Measurements from ENCODE around the gene ZBTB3.
A peak's percentile ranks its signal among the peaks of the same experiment; 100 is the strongest.

ZBTB3 gene

DNA sequence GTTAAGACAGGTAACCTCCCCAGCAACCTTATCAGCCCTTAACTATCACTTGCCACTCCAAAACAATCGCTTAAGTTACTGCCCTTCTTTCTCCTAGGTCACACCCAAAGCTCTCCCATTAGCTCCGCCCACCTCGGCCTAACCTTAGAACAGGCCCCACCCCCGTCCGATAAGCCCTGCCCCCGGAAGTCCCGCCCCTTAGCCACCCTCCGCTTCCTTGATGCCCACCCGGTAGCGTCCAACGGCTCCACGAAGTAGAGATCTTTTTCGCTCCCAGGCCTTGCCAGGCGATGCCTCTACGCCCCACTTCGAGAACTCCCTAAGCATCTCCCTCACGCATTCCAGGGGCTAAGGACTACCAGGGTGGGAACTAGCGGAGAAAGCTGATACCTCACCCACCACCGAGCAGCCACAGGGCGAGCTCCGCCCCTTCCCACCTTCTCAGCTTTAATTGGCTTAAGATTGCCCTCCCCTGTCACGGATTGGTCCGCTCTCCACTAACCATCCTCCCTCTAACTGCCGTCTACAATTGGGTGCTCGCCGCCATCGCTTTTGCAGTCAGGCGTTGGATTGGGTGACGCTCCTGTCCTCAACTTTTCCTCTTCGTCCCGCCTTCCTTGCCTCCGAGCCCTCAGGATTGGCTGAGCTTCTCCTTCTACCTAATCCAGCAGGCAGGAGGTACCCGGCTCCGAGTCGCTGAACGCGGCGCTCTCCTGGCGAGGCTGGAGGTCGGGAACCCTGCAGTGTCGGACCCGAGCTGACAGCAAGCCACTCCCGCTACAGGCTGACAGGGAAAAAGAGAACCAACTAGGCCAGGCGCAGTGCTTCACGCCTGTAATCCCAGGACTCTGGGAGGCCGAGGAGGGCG, at the start of gene ZBTB3:
TSS of gene ZBTB3 (minus strand) at position 425 of the 868 bp plus-strand sequence. CDS start 496 bp downstream, outside the sequence.
- H3K79me2 ChIP-seq (ENCODE audit: control insufficient read depth, insufficient read depth, low read length, unreplicated experiment): peaks cover 4% of the 10 kb centered on the region
- H3K4me1 ChIP-seq (ENCODE audit: control insufficient read depth, insufficient read depth, low read length, unreplicated experiment): no peaks in the 10 kb centered on the region
- H3K36me3 ChIP-seq (ENCODE audit: insufficient read depth, low read length): peaks cover 7% of the 10 kb centered on the region
- H3K27me3 ChIP-seq (ENCODE audit: insufficient read depth, low read length): no peaks in the 10 kb centered on the region
- peak within 1 kb of the TSS; percentile 96 for H2AFZ ChIP-seq (ENCODE audit: low read length, unreplicated experiment)
- peak within 1 kb of the TSS; percentile 91 for H3K4me3 ChIP-seq (ENCODE audit: low read depth, low read length)
- peak within 1 kb of the TSS; percentile 79 for H3K27ac ChIP-seq (ENCODE audit: low read depth, low read length)

DNA sequence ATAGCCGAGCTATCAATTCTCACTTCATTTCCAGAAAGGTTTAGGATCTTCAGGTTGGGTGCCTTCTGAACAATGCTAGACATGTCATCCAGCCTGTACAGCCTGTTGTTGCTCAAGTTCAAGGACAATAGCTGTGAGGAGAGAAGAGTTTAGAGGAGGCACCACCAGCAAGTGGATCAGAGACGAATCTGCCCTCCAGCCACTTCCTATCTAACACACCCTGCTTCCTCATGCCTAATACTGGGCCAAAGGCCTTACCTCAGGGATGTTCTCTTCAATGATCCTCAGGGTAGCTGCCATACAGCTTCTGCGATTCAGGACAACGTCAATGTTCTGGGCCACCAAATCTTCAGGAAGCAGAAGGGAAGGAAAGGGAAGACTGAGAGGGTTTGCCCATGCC, 47.1 kb upstream of the ZBTB3 start:
- H3K79me2 ChIP-seq (ENCODE audit: control insufficient read depth, insufficient read depth, low read length, unreplicated experiment): peaks cover 32% of the 10 kb centered on the region
- H3K27me3 ChIP-seq (ENCODE audit: insufficient read depth, low read length): no peaks in the 10 kb centered on the region
- H3K27ac ChIP-seq (ENCODE audit: low read depth, low read length): no peak overlapping the region
- no peak overlapping the region for H2AFZ ChIP-seq (ENCODE audit: low read length, unreplicated experiment)
- H3K36me3 ChIP-seq (ENCODE audit: insufficient read depth, low read length): peaks cover 25% of the 10 kb centered on the region
- H3K4me1 ChIP-seq (ENCODE audit: control insufficient read depth, insufficient read depth, low read length, unreplicated experiment): peaks cover 11% of the 10 kb centered on the region
- H3K4me3 ChIP-seq (ENCODE audit: low read depth, low read length): no peak overlapping the region

DNA sequence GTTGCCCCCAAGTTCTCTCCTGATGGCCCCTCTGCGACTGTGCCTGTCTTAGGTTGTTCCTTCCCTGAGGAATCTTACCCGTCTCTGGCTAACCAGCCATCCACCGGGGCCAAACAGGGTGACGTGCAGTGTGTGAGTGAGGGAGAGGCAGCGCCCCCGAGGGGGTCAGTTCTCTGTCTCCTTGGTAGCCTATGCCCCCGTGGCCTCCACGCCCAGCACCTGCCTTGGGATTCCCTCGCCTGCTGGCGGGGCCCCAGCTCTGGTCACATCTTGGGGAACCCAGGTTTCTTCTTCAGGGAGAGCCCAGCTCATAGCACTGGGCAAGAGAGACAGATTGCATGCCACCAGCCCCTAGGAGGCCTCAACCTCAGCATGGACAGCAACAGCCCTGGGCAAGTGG, 45.5 kb upstream of the ZBTB3 start:
- no peaks in the 10 kb centered on the region for H3K27me3 ChIP-seq (ENCODE audit: insufficient read depth, low read length)
- no peak overlapping the region for H3K4me3 ChIP-seq (ENCODE audit: low read depth, low read length)
- no peak overlapping the region for H3K27ac ChIP-seq (ENCODE audit: low read depth, low read length)
- H3K4me1 ChIP-seq (ENCODE audit: control insufficient read depth, insufficient read depth, low read length, unreplicated experiment): peaks cover 9% of the 10 kb centered on the region
- peaks cover 24% of the 10 kb centered on the region for H3K79me2 ChIP-seq (ENCODE audit: control insufficient read depth, insufficient read depth, low read length, unreplicated experiment)
- H3K36me3 ChIP-seq (ENCODE audit: insufficient read depth, low read length): peaks cover 27% of the 10 kb centered on the region
- H2AFZ ChIP-seq (ENCODE audit: low read length, unreplicated experiment): no peak overlapping the region

DNA sequence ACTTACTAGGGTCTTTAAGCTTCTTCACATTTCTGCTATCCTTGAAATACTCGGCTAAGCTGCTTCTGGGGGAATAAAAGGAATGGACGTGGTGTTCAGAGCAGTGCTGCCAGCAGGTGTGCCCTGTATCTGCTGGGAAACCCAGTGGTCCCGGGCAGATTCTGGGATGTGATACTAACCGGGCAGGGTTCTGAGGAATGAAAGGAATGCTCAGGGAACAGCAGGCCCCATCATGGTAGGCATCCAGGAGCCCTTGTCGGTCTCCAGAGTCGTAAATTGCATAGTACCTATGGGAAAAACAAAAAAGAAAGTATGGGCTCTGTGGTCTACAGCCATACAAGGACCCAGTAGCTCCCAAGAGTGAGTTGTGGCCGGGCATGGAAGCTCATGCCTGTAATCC, 42.3 kb upstream of the ZBTB3 start:
- Histone ChIP-seq H2AFZ (ENCODE audit: low read length, unreplicated experiment) (no peak overlapping the region), H3K4me1 (ENCODE audit: control insufficient read depth, insufficient read depth, low read length, unreplicated experiment) (peaks cover 7% of the 10 kb centered on the region), H3K4me3 (ENCODE audit: low read depth, low read length) (no peak overlapping the region), H3K79me2 (ENCODE audit: control insufficient read depth, insufficient read depth, low read length, unreplicated experiment) (no peaks in the 10 kb centered on the region), H3K27ac (ENCODE audit: low read depth, low read length) (no peak overlapping the region), H3K27me3 (ENCODE audit: insufficient read depth, low read length) (no peaks in the 10 kb centered on the region), H3K36me3 (ENCODE audit: insufficient read depth, low read length) (peaks cover 13% of the 10 kb centered on the region)

DNA sequence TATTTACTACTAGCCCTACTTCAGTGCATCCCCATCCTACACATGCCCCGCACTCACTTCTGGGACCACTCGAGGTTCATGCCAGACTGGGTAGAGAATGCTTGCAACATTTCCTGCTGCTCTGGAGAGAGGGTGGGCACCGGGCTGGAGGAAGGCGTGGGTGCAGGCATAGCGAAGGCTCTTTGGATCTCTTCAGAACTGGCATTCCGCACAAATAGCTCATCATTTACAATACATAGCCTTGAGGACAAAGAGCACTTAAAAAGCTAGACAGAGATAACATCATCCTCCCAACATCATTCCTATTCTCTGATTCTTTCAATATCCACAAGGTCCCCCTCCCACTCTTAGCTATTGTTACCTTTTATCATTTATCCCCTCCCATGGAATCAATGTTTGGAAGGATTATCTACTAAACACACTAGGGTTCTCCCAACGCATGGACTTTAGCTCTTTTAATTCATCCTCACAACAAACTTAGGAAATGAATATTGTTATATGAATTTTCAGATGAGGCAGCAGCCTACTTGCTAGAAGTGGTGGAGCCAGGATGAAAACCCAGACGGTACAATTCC, 40.3 kb upstream of the ZBTB3 start:
- H3K27ac ChIP-seq (ENCODE audit: low read depth, low read length): peak overlapping the region; percentile 33; the same call in 1 of the 2 replicates
- peaks cover 18% of the 10 kb centered on the region for H3K4me1 ChIP-seq (ENCODE audit: control insufficient read depth, insufficient read depth, low read length, unreplicated experiment)
- H3K79me2 ChIP-seq (ENCODE audit: control insufficient read depth, insufficient read depth, low read length, unreplicated experiment): peaks cover 18% of the 10 kb centered on the region
- no peak overlapping the region for H2AFZ ChIP-seq (ENCODE audit: low read length, unreplicated experiment)
- H3K36me3 ChIP-seq (ENCODE audit: insufficient read depth, low read length): peaks cover 6% of the 10 kb centered on the region
- H3K4me3 ChIP-seq (ENCODE audit: low read depth, low read length): no peak overlapping the region
- no peaks in the 10 kb centered on the region for H3K27me3 ChIP-seq (ENCODE audit: insufficient read depth, low read length)

DNA sequence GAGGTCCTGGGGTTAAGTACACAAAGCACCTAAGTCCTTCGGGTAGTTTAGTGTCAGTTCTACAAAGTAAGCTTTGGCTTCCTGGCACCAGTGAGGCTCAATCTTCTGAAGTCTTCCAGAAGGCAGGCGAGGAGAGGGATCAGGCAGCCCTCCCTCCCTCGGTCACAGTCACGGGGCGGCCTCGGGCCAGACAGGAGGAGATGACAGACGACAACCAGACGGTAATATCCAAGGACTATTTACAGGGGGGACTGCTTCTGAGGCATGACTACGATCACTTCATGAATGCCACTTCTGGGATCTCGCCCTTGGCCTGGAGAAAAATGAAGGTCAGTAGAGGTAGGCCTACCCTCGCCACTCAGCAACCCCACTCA, 38.2 kb upstream of the ZBTB3 start:
- Histone ChIP-seq H3K36me3 (ENCODE audit: insufficient read depth, low read length) (peaks cover 6% of the 10 kb centered on the region), H3K4me1 (ENCODE audit: control insufficient read depth, insufficient read depth, low read length, unreplicated experiment) (peaks cover 20% of the 10 kb centered on the region), H3K27me3 (ENCODE audit: insufficient read depth, low read length) (no peaks in the 10 kb centered on the region), H3K79me2 (ENCODE audit: control insufficient read depth, insufficient read depth, low read length, unreplicated experiment) (peaks cover 33% of the 10 kb centered on the region), H3K27ac (ENCODE audit: low read depth, low read length) (peak overlapping the region; percentile 45), H2AFZ (ENCODE audit: low read length, unreplicated experiment) (peak overlapping the region; percentile 51), H3K4me3 (ENCODE audit: low read depth, low read length) (peak overlapping the region; percentile 86)

DNA sequence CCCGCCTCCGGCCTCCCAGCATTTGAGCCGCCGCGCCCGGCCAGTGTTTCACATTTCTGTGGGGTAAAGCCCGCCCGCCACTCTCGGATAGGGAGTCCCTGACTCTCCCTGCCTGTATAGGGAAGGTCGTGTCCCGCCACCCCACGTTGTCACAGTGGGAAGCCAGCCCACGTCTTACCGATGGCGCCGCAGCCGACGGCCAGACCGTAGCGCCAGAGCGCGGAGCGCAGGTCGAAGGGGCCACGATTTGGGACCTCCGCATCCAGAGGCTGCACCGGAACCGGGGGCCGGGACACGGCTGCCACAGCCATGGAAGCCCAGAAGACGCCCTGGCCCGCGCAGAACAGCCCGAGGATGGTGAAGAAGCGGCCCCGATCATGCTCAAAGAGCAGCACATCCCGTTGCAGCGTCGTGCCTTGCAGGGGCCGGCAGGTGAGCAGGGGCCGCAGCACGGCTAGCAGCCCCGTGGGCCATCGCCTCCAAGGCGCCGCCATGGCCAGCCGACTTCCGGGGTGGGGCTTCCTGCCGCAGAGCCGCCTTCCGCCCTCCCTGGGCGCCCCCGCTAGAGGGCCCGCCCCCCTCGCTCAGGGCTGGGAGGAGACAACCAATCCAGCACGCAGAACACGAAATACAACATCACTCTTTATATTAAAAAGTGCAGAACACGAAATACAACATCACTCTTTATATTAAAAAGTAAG, 37.7 kb upstream of the ZBTB3 start, which contains the start of gene TMEM223:
TSS of gene TMEM223 (minus strand) at position 506 of the 701 bp plus-strand sequence. CDS start at position 494, 12 bp downstream.
- Histone ChIP-seq H3K4me1 (ENCODE audit: control insufficient read depth, insufficient read depth, low read length, unreplicated experiment) (peaks cover 20% of the 10 kb centered on the region), H3K79me2 (ENCODE audit: control insufficient read depth, insufficient read depth, low read length, unreplicated experiment) (peaks cover 33% of the 10 kb centered on the region), H2AFZ (ENCODE audit: low read length, unreplicated experiment) (peak within 1 kb of the TSS; percentile 51), H3K27me3 (ENCODE audit: insufficient read depth, low read length) (no peaks in the 10 kb centered on the region), H3K27ac (ENCODE audit: low read depth, low read length) (peak within 1 kb of the TSS; percentile 45), H3K36me3 (ENCODE audit: insufficient read depth, low read length) (peaks cover 6% of the 10 kb centered on the region), H3K4me3 (ENCODE audit: low read depth, low read length) (peak within 1 kb of the TSS; percentile 86)

DNA sequence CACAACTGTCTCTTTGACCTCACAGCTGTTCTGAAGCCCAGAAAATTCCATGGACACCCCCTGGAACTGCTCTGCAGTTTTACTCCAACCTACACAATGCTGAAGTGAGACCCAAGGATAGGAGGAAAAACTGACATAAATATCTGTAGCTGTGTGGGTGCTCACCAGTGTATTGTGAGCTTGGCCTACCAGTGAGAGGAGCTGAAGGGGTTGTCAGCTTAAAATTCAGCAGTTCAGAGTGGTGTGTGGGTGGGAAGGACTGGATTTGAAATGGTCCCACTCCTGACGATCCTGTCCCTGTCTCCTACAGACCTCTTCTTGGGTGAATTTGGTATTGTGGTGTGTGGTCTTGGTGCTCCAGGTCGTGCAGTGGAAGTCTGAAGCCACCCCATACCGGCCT, 35.6 kb upstream of the ZBTB3 start:
- Histone ChIP-seq H3K36me3 (ENCODE audit: insufficient read depth, low read length) (peaks cover 6% of the 10 kb centered on the region), H3K79me2 (ENCODE audit: control insufficient read depth, insufficient read depth, low read length, unreplicated experiment) (peaks cover 37% of the 10 kb centered on the region), H3K4me1 (ENCODE audit: control insufficient read depth, insufficient read depth, low read length, unreplicated experiment) (peaks cover 28% of the 10 kb centered on the region), H2AFZ (ENCODE audit: low read length, unreplicated experiment) (no peak overlapping the region), H3K27ac (ENCODE audit: low read depth, low read length) (no peak overlapping the region), H3K4me3 (ENCODE audit: low read depth, low read length) (no peak overlapping the region; the same call in 1 of the 2 replicates), H3K27me3 (ENCODE audit: insufficient read depth, low read length) (no peaks in the 10 kb centered on the region)

DNA sequence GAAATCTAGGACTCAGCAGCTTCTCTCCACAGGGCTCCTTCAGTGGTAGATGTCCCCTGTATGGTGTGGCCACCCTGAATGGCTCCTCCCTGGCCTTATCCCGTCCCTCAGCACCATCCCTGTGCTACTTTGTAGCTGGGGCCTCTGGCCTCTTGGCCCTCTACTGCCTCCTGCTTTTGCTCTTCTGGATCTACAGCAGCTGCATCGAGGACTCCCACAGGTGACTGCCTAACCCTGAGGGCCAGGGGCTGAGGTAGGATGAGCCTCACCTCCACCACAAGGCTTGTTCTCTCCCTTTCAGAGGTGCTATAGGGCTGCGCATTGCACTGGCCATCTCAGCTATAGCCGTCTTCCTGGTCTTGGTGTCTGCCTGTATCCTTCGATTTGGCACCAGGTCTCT, 35.0 kb upstream of the ZBTB3 start:
- H3K36me3 ChIP-seq (ENCODE audit: insufficient read depth, low read length): no peaks in the 10 kb centered on the region; the same call in 1 of the 2 replicates
- peaks cover 28% of the 10 kb centered on the region for H3K4me1 ChIP-seq (ENCODE audit: control insufficient read depth, insufficient read depth, low read length, unreplicated experiment)
- H3K79me2 ChIP-seq (ENCODE audit: control insufficient read depth, insufficient read depth, low read length, unreplicated experiment): peaks cover 37% of the 10 kb centered on the region
- no peaks in the 10 kb centered on the region for H3K27me3 ChIP-seq (ENCODE audit: insufficient read depth, low read length)
- no peak overlapping the region; the same call in 1 of the 2 replicates for H3K4me3 ChIP-seq (ENCODE audit: low read depth, low read length)
- no peak overlapping the region for H3K27ac ChIP-seq (ENCODE audit: low read depth, low read length)
- H2AFZ ChIP-seq (ENCODE audit: low read length, unreplicated experiment): no peak overlapping the region

DNA sequence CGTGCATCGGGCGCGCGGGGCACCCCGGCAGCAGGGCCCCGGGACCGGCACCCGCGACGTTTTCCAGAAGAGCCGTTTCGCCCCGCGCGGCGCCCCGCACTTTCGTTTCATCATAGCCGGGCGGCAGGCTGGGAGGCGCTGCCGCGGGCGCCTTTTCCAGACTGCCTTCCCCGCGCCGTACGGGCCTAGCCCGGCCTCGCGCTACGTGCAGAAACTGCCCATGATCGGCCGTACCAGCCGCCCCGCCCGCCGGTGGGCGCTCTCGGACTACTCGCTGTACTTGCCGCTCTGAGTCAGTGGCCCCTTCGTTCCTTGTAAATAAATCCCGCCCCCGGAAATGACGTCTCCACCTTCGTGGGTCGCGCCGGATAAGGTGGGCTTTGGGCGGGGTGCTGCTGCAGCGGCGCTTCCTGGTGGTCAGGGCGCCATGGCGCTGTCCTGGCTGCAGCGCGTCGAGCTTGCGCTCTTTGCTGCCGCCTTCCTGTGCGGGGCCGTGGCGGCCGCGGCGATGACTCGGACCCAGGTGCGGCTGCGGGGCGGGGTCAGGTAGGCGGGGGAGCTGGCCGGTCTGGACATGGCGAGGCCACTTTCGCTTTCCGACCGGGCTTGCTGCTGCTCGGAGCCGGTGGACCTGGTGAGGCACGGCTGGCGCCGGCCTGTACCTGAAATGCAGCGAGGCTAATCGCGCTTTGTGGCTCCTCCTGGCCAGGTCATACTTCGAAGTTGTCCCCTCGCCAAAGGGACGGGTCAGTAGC, 33.2 kb upstream of the ZBTB3 start, which contains the start of gene TMEM179B:
TSS of gene TMEM179B (plus strand) at position 398 of the 755 bp plus-strand sequence. CDS start at position 428, 30 bp downstream.
- H2AFZ ChIP-seq (ENCODE audit: low read length, unreplicated experiment): peak within 1 kb of the TSS; percentile 88
- H3K4me3 ChIP-seq (ENCODE audit: low read depth, low read length): peak within 1 kb of the TSS; percentile 87
- H3K4me1 ChIP-seq (ENCODE audit: control insufficient read depth, insufficient read depth, low read length, unreplicated experiment): peaks cover 23% of the 10 kb centered on the region
- peaks cover 37% of the 10 kb centered on the region for H3K79me2 ChIP-seq (ENCODE audit: control insufficient read depth, insufficient read depth, low read length, unreplicated experiment)
- no peaks in the 10 kb centered on the region for H3K36me3 ChIP-seq (ENCODE audit: insufficient read depth, low read length)
- peak within 1 kb of the TSS; percentile 74 for H3K27ac ChIP-seq (ENCODE audit: low read depth, low read length)
- H3K27me3 ChIP-seq (ENCODE audit: insufficient read depth, low read length): no peaks in the 10 kb centered on the region

Data from ACC112 (cell line).